HG02642 (cell line): ENCODE results near the gene TEX12.
"Not testable (repeated sequence)": the region's sequence is repeated elsewhere in the genome, so short reads cannot be mapped to it uniquely, and the experiment has no call there.

Experiments used
- ATAC-seq: cut with Tn5 transposase; IDR thresholded peaks from one replicate; pipeline ENCODE4 v1.9.1; 2021; ENCODE audit warnings: mild to moderate bottlenecking; ENCODE audit not compliant: unreplicated experiment, poor library complexity

The TEX12 gene

DNA sequence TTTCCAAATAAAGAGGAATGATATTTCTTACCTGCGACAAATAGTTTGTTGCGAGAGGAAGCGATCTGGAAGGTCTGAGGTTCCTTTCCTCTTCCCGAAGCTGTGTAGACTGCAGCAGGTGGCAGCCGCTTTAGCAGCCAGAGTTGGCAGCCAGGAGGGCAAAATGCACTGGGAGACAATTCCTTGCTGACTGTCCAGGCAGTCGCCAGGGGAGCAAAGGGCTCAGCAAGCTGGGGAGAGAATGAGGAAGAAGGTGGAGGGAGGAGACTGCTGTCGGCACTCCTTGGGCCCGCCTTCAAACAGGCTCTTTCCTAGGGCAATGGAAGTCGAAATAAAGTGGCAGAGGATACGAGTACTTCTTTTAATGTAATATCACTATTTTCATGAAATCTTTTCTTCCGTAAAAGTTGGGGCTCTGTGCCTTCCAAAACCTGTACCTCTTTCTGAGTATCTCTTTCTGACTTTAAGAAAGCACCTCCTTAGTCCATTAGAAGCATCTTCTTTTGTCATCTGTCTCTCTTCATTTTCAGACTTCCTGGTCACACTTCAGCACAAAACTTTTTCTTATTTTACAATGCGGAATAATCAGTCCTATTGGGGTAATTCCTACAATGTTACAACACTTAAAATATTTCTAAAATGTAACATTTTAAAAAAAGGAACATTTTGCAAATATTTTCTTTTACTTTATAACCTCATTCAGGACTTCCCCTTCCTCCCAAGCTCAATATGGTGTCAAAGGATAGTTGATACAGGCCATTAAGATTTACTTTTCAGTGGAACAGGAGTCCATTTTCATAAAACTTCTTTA, 3.1 kb upstream of the TEX12 start, which contains the start of gene IL18:
IL18 (minus strand) TSS at position 220 of the 811 bp plus-strand sequence. CDS start 9,041 bp downstream, outside the sequence.
- no peak for ATAC-seq

DNA sequence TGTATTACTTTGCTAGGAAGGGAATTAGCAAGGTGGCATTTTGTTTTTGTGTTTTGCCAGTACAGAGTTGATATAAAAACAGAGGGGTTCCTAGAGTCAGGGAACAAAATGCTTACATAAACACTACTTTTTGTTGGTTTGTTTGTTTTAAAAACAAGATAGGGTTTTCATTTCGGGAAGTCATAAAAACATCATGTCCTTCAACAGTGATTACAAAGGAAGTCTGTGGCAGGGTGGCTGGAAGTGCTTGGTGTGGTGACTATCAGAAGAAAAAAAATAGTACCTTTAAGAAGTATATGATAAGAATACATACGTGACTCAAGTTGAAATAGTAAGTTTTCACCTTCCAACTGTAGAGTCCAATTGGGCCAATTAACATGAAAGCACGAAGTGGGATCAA, 2.1 kb upstream of the TEX12 start:
- ATAC-seq, result no peak

DNA sequence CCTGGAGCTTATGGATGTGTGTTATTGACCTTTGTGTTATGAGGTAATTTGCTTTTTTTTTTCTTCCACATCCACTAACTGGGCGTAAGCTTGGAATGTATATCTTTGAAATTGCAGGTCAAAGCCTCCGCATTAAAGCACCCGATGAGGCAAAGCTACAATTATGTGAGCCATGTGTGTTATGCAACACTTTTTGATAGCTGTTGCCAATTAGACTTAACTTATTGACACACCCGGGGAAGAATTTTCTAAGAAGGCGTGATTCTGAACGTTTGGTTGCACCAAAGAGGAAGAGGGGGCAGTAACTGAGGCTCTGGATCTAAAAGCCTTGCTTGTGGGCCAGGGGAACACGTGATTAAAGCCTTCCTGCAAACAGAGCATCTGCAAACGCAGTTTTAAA, 610 bp upstream of the TEX12 start:
- ATAC-seq, result no peak

DNA sequence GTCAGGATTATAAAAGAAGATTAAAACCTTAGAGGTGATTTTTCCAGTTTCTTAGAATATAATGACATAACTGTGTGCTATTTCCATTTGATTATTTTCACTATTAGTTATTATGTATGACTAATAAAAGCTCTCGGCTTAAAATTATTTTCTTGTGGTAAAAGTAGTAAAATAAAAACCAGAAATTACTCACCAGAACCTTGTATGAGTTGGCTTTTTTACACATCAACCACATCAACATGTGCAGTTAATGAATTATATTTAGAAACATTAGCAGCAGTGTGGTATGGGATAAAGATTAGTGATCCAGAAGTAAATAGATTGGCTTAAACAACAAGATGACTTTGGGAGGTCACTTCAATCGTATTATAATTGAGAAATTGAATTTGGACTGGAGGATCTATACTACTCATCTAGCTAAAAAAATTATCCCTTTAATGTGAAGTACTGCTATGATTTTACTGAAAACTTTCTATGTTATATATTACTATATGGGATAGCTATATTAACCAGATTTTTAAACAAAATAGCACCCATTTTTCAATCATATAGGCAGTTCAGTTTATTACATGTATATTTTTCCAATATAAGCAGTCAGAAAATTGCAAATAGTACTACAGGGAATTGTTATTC, 5.3 kb downstream of the TEX12 start:
- no peak for ATAC-seq

DNA sequence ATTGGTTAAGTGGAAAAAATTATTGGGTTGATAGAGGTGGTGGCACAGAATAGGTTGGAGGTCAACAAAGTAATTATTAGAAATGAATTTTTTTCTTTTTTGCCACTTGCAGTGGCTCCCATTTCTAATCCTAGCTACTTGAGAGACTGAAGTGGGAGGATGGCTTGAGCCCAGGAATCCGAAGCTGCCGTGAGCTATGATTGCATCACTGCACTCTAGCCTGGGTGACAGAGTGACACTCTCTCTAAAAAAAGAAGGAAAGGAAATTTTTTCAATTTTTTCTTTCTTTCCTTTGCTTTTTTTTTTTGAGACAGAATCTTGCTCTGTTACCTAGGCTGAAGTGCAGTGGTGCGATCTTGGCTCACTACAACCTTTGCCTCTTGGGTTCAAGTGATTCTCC, 6.0 kb downstream of the TEX12 start:
- ATAC-seq, result no peak

DNA sequence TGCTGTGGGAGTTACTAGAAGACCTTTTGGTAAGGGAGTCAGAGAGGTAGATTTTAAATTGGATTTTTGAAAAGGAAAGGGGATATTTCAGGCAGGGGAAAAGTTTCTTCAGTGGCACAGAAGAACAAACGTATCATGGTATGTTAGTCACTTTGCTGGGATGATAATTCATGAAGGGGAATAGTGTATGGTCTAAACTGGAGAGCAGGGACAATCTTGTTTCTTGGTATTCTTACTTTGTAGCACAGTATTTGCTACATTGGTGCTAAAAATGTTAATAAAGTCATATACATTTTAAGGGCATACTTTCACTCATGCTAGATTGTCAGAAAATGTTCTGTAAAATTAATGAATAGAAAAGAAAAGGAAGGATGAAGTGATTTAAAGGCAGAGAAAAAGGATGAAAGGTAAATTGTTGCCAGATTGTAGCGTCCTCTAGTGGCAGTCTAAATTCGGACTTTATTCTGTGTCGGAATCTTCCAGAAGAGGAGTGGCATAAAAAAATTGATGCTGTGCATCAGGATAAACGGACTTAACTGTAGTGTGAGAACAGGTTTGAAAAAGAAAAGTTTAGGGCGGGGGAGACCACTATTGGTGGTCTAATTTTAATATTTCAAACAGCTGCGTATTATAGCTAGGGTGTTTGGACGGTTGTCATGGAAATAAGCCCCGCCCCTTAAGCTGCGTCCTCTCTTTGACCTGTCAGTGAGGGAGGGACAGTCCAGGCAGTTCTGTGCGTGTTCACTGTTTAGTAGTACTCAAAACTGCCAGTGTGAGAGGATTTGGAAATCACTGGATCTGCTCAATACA, 7.8 kb downstream of the TEX12 start, which contains the start of gene BCO2:
BCO2 (plus strand) TSS at position 724 of the 810 bp plus-strand sequence. CDS start 90 bp downstream, outside the sequence.
- ATAC-seq, result peak; percentile 63

DNA sequence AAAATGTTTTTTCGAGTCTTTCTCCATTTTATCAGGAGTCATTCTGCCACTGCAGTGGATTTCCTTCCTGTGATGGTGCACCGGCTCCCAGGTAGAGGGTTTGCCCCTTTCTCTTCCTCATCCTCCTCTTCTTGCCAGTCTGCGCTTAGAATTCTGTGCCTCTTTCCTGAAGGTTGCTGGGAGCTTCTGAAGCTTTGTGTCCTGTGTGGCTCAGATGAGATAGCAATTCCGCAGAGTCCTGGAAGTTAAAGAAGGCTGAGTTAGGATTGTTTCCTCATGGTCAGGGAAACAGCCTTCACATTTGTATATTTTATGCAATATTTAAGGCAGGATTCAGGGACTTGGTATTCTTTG, 8.4 kb downstream of the TEX12 start:
- no peak for ATAC-seq

DNA sequence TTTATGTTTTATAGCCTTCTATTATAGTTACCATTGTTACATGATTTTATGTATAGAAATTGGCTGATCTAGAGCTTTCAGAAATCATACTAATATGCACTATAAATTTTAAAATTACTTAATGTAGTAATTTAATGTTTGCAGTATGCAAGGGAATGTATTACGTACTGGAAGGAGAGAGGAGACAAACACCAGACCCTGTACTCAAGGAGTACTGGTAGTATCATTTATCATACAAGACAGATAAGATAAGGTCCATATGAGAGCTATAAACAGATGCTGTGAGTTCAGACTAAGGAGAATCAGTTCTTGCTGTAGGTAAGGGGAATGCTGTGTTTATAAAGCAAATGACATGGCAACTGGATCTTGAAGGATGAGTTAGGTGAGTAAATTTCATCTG, 8.9 kb downstream of the TEX12 start:
- no peak for ATAC-seq

DNA sequence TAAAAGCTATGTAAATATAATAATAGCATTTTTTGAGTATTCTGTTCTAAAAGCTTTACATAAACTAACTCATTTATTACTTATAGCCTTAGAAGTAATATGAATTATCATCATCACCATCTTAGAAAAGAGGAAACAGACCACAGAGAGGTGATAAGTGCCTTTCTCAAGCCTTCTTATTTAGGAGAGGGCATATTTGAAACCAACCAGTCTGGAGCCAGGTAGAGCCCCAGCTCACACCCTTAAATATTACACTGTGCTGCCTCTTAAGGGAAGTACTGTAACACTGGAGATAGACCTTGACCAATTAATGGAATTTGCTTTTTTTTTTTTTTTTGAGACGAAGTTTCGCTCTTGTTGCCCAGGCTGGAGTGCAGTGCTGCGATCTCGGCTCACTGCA, 10.4 kb downstream of the TEX12 start:
- no peak for ATAC-seq

DNA sequence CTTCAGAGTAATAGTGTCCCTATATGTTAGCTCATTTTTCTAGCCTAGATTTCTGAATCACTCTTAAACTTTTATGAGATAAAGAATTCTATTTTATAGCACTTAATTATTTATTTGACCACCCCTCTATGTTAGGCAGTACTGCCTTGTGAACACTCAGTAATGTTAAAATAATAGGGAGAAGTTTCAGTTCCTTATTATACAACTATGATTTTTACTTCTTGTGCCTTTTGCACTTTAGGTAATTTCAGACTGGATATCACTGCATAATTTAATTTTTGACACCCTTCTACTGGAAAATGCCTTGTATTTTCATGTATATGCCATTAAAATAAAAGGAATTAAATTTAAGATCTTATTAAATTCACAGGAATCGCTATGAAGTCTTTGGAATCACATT, 11.3 kb downstream of the TEX12 start:
- ATAC-seq, result no peak

DNA sequence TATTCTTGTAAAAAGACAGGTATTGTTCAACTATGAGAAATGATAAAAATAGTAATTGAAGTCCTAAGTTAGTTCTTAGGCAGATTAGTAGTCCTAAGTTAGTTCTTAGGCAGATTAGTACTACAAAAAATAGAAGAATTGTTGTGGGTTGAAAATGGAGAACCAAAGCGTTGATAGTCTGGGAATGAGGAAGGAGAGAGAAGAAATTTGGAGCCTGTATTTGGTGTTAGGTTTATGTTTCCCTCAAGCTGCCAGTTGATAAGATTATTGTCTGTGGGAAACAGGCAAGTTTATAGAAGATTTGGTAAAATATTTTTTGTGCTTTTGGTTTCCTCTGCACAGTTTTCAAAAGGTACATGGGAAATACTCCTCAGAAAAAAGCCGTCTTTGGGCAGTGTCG, 11.8 kb downstream of the TEX12 start:
- ATAC-seq, result no peak

DNA sequence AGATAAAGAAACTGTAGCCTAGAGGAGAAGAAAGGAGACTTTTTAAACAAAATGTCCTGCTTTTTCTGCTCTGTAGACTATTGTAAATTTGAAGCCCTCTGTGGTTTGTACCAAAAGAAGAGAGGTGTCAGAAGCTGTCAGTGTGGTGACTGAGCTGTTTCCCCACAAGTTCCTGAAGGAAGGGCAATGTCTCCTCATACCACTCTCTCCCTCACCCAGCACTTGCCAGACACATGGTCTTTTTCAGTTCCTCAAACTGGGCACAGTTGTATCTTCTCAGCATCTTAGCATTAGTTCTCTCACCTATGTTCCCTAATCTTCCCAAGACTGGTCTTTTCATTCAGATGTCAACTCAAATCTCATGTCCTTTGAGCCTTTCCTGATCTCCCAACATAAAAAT, 12.4 kb downstream of the TEX12 start:
- no peak for ATAC-seq

DNA sequence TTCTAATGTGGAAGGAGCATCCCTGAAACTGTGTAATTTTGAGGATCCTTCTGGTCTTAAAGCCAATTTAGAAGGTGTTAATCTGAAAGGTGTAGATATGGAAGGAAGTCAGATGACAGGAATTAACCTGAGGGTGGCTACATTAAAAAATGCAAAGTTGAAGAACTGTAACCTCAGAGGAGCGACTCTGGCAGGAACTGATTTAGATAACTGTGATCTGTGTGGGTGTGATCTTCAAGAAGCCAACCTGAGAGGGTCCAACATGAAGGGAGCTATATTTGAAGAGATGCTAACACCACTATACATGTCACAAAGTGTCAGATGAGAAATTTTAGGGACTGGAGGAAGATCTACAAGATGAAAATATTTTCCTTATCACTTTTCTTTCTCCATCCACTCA, 15.7 kb downstream of the TEX12 start:
- no peak for ATAC-seq

DNA sequence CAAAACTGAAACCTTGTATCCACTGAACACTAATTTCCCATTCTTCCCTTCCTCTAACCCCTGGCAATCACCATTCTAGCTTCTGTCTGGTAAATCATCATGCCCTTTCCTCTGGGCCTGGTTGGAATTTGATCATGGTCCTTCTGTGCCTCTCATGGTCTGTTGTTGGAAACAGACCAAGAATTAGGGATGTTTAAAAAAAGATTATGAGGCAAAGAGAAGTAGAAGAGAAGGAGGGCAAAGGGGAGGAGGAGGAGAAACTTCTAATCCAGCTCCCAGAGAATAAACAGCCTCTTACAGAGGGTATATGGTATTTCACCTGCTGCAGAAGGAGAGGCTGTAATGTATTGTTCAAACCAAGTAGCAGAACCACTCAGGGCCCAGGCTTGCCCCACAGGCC, 18.7 kb downstream of the TEX12 start:
- no peak for ATAC-seq

DNA sequence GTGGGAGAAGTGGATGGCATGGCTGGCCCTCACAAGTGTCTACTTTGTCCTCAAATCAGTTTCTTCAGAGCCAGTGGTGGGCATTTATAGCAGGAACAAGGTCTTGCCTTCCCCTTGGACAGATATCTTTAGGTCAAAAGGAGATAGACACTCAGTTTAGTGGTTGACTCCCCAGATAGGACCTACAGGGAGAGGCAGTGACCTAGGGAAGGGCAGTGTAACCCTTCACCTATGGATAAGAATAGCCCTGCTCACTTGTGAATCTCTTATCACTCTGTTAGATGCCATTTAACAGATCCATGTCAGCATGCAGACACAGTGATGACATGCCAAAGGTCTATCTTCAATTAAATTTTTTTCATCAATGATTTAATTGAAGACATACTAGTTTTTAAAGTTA, 19.1 kb downstream of the TEX12 start:
- ATAC-seq, result no peak

DNA sequence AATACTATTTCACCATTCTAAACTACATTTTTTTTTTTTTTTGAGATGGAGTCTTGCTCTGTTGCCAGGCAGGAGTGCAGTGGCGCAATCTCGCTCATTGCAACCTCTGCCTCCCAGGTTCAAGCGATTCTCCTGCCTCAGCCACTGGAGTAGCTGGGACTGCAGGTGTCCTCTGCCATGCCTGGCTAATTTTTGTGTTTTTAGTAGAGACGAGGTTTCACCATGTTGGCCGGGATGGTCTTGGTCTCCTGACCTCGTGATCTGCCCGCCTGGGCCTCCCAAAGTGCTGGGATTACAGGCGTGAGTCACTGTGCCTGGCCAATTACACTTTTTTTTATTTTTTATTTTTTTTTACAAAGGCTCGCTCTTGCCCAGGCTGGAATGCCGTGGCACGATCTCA, 27.9 kb downstream of the TEX12 start:
- not testable (repeated sequence) for ATAC-seq

DNA sequence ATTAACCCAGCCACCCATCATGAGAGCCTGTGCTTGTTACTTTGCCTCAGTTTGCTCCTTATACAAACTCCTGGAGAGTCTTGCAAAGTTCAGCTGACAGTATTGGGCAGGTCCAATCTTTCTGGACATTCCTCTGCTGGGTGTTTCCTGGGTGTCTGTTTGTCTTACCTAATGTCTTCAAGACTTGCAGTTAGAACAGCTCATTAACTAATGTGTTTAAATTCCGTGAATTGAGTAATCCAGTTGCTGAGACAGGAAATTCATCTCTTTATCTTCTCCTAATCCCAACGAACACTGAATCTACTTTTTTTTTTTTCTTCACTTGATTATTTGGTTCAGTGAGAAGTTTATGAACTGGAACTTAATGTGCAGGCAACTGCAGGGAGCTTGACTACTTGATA, 28.8 kb downstream of the TEX12 start:
- ATAC-seq, result no peak

DNA sequence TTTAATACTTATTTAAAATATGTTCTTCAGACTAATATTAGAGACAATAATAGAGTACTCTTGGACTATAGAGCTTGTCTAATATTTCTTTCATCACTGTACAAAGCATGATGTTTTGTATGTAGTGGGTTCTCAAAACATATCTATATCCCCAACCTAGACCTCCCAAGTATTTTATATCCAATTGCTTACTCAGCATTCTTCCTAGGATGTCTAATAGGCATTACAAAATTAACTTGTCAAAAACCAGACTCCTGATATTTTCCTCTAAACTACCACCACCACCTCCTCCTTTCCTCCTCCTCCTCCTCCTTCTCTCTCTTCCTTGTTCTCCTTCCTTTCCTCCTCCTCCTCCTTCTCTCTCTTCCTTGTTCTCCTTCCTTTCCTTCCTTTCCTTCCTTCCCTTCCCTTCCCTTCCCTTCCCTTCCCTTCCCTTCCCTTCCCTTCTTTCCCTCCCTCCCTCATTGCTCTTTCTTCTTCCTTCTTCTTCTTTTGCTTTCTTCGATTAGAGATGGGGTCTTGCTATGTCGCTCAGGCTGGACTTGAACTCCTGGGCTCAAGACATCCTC, 29.4 kb downstream of the TEX12 start:
- ATAC-seq, result no peak

DNA sequence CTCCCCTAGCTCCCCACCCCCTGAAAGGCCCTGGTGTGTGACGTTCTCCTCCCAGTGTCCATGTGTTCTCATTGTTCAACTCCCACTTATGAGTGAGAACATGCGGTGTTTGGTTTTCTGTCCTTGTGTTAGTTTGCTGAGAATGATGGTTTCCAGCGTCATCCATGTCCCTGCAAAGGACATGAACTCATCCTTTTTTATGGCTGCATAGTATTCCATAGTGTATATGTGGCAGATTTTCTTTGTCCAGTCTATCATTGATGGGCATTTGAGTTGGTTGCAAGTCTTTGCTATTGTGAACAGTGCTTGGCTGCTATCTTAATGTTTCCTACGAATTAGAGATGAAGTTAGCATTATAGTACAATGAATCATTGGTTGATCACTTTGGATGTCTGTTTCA, 31.9 kb downstream of the TEX12 start:
- ATAC-seq, result not testable (repeated sequence)

DNA sequence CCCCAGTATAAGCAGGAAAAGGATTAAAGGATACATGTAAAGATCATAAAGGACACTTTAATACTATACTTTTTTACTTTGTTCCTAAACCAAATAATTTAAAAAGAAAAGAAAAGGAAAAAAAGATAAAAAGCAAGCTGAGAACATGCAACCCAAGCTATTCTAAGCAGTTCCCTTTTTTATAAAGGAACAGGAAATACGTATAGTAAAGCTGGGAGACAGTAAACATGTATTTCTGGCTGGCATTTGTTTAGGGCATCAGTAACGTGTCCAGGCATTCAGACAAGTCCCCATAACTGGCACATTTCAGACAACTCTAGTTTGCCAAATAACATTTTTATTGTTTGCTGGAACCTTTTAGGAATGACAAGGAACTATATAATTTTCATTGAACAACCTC, 33.1 kb downstream of the TEX12 start:
- ATAC-seq, result no peak

DNA sequence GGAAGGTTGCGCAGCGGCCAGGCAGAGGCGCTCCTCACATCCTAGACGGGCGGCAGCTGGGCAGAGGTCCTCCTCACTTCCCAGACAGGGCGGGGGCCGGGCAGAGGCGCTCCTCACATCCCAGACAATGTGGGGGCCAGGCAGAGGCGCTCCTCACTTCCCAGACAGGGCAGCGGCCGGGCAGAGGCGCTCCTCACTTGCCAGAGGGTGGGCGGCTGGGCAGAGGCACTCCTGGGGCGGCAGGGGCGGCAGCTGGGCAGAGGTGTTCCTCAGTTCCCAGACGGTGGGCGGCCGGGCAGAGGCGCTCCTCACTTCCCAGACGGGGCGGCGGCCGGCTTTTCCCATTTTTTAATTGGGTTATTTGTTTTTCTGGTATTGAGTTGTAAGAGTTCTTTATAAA, 38.9 kb downstream of the TEX12 start:
- no peak for ATAC-seq
